Parathyroid adenoma (tissue), 2 donors: ENCODE results near the gene CREBZF.

ENCODE experiments used
- H2AFZ ChIP-seq: fragments of 300-600 bp; sonication (generic); one replicate; pipeline ENCODE4 v1.7.0; 2017; ENCODE audit warnings: antibody characterized with exemption, mild to moderate bottlenecking
- H3K27ac ChIP-seq: fragments of 300-600 bp; sonication (generic); one replicate; pipeline ENCODE4 v1.7.0; 2017
- H3K27me3 ChIP-seq: fragments of 300-600 bp; sonication (generic); one replicate; pipeline ENCODE4 v1.7.0; 2017; ENCODE audit warnings: low read length; ENCODE audit not compliant: control insufficient read depth, insufficient read depth
- H3K36me3 ChIP-seq: fragments of 300-600 bp; sonication (generic); one replicate; pipeline ENCODE4 v1.7.0; 2017; ENCODE audit warnings: low read length; ENCODE audit not compliant: control insufficient read depth, insufficient read depth
- H3K4me1 ChIP-seq: fragments of 300-600 bp; sonication (generic); one replicate; pipeline ENCODE4 v1.7.0; 2017; ENCODE audit warnings: control low read depth
- H3K4me2 ChIP-seq: fragments of 300-600 bp; sonication (generic); one replicate; pipeline ENCODE4 v1.7.0; 2017; ENCODE audit warnings: low read length
- H3K4me3 ChIP-seq: fragments of 300-600 bp; sonication (generic); one replicate; pipeline ENCODE4 v1.7.0; 2017; ENCODE audit warnings: low read depth, low read length
- H3K79me2 ChIP-seq: fragments of 300-600 bp; sonication (generic); one replicate; pipeline ENCODE4 v1.7.0; 2017; ENCODE audit warnings: control low read depth
- H3K9ac ChIP-seq: fragments of 300-600 bp; sonication (generic); one replicate; pipeline ENCODE4 v1.7.0; 2017; ENCODE audit warnings: mild to moderate bottlenecking
- H3K9me3 ChIP-seq: fragments of 300-600 bp; sonication (generic); one replicate; pipeline ENCODE4 v1.7.0; 2017; ENCODE audit warnings: low read length; ENCODE audit not compliant: control insufficient read depth
- TF ChIP-seq, protein P1 (sequence below): fragments of 300-600 bp; sonication (generic); IDR thresholded peaks from one replicate; pipeline ENCODE4 v1.7.0; 2017; ENCODE audit warnings: antibody characterized with exemption, mild to moderate bottlenecking
- donor health status: primary hyperparathyroidism.

CREBZF gene, protein sequence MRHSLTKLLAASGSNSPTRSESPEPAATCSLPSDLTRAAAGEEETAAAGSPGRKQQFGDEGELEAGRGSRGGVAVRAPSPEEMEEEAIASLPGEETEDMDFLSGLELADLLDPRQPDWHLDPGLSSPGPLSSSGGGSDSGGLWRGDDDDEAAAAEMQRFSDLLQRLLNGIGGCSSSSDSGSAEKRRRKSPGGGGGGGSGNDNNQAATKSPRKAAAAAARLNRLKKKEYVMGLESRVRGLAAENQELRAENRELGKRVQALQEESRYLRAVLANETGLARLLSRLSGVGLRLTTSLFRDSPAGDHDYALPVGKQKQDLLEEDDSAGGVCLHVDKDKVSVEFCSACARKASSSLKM

DNA sequence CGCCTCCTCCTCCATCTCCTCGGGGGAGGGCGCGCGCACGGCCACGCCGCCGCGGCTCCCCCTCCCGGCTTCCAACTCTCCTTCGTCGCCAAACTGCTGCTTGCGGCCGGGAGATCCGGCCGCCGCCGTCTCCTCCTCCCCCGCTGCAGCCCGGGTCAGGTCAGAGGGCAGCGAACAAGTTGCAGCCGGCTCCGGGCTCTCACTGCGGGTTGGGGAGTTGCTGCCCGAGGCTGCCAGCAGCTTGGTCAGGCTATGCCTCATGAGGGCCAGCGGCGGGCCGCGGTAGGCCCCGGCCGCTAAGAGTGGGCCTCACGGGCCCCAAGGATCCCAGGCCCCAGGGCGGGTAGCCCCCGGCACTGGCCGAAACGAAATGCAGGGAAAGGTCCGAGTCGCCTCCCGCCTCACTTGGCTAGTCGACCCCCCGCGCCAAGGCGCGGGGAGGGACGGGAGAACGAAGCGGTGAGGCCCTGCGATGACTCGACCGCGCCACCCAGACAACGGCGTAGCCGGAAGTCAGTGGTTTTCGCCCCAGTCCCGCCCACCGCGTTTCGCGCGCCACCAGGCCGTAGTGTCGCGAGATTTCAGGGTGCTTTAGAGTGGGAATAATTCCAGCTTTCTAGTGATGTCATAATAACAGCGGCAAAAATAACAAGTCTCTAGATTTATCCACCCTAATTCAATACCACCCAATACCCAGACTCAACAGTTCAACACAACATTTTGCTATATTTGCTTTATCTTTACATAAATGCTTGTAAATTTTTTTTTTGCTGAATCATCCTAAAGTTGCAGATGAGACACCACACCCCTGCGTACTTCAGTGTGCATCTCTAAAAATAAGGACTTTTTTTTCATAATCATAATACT lies at the start of gene CREBZF:
Gene CREBZF (minus strand): TSS at position 515 of the 867 bp plus-strand sequence. CDS start 254 bp downstream, at position 261.
- no peaks in the 10 kb centered on the region for H3K27me3 ChIP-seq
- peak within 1 kb of the TSS; percentile 98 for H3K9ac ChIP-seq
- TF ChIP-seq, protein P1, sequence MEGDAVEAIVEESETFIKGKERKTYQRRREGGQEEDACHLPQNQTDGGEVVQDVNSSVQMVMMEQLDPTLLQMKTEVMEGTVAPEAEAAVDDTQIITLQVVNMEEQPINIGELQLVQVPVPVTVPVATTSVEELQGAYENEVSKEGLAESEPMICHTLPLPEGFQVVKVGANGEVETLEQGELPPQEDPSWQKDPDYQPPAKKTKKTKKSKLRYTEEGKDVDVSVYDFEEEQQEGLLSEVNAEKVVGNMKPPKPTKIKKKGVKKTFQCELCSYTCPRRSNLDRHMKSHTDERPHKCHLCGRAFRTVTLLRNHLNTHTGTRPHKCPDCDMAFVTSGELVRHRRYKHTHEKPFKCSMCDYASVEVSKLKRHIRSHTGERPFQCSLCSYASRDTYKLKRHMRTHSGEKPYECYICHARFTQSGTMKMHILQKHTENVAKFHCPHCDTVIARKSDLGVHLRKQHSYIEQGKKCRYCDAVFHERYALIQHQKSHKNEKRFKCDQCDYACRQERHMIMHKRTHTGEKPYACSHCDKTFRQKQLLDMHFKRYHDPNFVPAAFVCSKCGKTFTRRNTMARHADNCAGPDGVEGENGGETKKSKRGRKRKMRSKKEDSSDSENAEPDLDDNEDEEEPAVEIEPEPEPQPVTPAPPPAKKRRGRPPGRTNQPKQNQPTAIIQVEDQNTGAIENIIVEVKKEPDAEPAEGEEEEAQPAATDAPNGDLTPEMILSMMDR: no peak
- no peaks in the 10 kb centered on the region for H3K36me3 ChIP-seq
- H2AFZ ChIP-seq: peak within 1 kb of the TSS; percentile 84
- H3K4me2 ChIP-seq: peak within 1 kb of the TSS; percentile 81
- peaks cover 2% of the 10 kb centered on the region for H3K79me2 ChIP-seq
- peaks cover 6% of the 10 kb centered on the region for H3K4me1 ChIP-seq
- no peaks in the 10 kb centered on the region for H3K9me3 ChIP-seq
- peak within 1 kb of the TSS; percentile 80 for H3K4me3 ChIP-seq
- peak within 1 kb of the TSS; percentile 96 for H3K27ac ChIP-seq

DNA sequence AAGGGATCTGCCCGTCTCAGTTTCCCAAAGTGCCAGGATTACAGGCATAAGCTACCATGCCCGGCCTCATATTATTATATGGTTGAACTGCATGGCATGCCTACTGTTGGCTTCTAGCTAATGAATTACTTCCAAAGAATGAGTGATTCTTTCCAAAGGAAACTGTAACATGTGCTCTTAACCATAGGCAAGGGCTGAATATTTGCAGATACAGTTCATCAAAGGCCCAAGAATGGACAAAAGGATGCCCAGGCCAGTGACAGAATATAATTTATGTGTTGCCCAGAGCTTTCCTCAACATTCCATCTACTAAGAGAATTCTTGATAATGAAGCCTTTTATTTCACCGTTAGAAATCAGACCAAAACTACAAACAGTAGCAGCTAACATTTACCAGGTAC lies 48.0 kb upstream of the CREBZF start:
- Histone ChIP-seq H3K79me2 (no peaks in the 10 kb centered on the region), H2AFZ (no peak overlapping the region), H3K4me3 (no peak overlapping the region), H3K9ac (no peak overlapping the region), H3K27ac (no peak overlapping the region), H3K9me3 (no peaks in the 10 kb centered on the region), H3K4me2 (no peak overlapping the region), H3K4me1 (no peaks in the 10 kb centered on the region), H3K27me3 (no peaks in the 10 kb centered on the region), H3K36me3 (no peaks in the 10 kb centered on the region)
- TF ChIP-seq, protein P1: no peak

DNA sequence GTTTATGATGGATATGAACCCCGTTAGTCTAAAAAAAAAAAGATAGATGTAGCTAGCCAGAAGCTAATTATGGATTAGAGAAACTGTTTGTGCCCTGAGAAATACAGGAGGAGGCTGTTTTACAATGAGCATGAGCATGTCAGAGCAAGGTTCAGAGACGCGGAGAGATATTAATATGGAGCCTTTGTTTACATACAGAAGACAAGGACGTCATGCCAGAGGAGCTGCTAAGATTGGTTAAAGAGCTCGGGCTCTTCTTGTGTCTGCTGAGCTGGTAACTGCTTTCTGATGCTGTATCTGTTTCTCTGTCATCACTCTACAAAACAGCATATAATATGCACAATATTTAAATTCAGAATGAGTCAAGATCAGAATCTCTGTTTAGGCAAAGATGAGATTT lies 46.0 kb upstream of the CREBZF start:
- Histone ChIP-seq H3K27ac (no peak overlapping the region), H2AFZ (no peak overlapping the region), H3K9ac (no peak overlapping the region), H3K27me3 (no peaks in the 10 kb centered on the region), H3K36me3 (no peaks in the 10 kb centered on the region), H3K4me2 (no peak overlapping the region), H3K9me3 (no peaks in the 10 kb centered on the region), H3K4me3 (no peak overlapping the region), H3K79me2 (no peaks in the 10 kb centered on the region), H3K4me1 (no peaks in the 10 kb centered on the region)
- TF ChIP-seq, protein P1: no peak

DNA sequence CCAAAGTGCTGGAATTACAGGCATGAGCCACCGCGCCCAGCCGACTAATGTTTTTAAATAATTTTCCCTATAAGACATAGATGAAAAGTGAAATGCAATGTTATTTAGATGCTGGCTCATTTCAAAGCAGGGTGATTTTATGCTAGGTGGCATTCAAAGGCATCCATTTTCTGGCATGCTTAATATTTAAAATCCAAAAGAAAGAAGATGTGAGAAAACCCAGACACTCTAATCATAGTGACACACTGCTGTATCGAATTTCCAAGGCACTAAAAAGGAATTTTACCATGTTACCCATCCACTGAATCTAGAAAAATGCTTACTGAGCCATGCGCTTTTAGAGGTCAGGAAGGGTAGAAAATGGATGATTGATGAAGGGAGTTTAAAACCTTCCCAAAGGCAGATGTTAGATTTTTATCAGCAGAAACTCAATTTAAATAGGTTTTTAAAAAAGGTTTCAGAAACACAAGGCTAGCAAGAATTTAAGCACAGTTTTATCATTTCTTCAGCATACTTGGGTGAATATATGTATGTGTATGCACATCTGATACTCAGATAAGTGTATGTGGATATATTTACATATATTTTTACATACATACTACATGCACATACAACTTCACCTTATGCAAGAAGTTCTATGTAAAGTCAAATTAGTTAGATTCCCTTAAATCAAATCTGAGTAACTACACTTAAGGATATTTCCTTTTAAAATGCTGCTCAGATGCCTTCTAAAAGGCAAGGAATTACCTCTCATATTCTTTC lies 45.2 kb upstream of the CREBZF start:
- H3K4me3 ChIP-seq: no peak overlapping the region
- H3K9me3 ChIP-seq: no peaks in the 10 kb centered on the region
- no peak overlapping the region for H3K27ac ChIP-seq
- no peak overlapping the region for H3K4me2 ChIP-seq
- H3K4me1 ChIP-seq: no peaks in the 10 kb centered on the region
- H3K9ac ChIP-seq: no peak overlapping the region
- H2AFZ ChIP-seq: no peak overlapping the region
- H3K79me2 ChIP-seq: no peaks in the 10 kb centered on the region
- H3K36me3 ChIP-seq: no peaks in the 10 kb centered on the region
- TF ChIP-seq, protein P1: no peak
- no peaks in the 10 kb centered on the region for H3K27me3 ChIP-seq
